ENCODE measurements around the gene TLDC2.

TLDC2 gene

GRCh38 chr20:36937402-36937770 lies 61.4 kb downstream of the TLDC2 start:
- DNase-seq = no peak
- no peaks in the 10 kb centered on the region for H3K4me1 ChIP-seq (ENCODE audit: control insufficient read depth, insufficient read depth, low read depth, low read length)

GRCh38 chr20:36941401-36941835 lies 65.5 kb downstream of the TLDC2 start:
- Histone ChIP-seq H3K9ac (ENCODE audit: low read length) (peak overlapping the region; percentile 71), H3K4ac (ENCODE audit: low read depth in 1 of 2, low read length in 2 of 2) (no peak overlapping the region), H2BK120ac (ENCODE audit: low read depth, low read length) (no peak overlapping the region), H3K4me1 (ENCODE audit: control insufficient read depth, insufficient read depth, low read depth, low read length) (no peaks in the 10 kb centered on the region), H2AFZ (ENCODE audit: low read depth, low read length) (no peak overlapping the region), H3K27me3 (ENCODE audit: control insufficient read depth in 1 of 2, insufficient read depth in 1 of 2, low read length in 2 of 2) (no peaks in the 10 kb centered on the region), H2BK5ac (ENCODE audit: low read depth, low read length, poor library complexity, severe bottlenecking) (no peak overlapping the region), H3K18ac (ENCODE audit: low read depth in 1 of 2, low read length in 2 of 2) (no peak overlapping the region), H2AK5ac (ENCODE audit: low read length, severe bottlenecking) (no peak overlapping the region), H3K79me1 (replicated peaks; ENCODE audit: low read length, poor library complexity, severe bottlenecking) (no peaks in the 10 kb centered on the region), H3K9me3 (ENCODE audit: control insufficient read depth, low read length) (no peaks in the 10 kb centered on the region), H2BK15ac (ENCODE audit: low read depth, poor library complexity, severe bottlenecking) (no peak overlapping the region), H3K36me3 (ENCODE audit: control insufficient read depth in 1 of 2, insufficient read depth in 2 of 2, low read depth in 1 of 2, low read length in 2 of 2) (peaks cover 3 to 31% of the 10 kb centered on the region in 2 experiments), H3K4me2 (ENCODE audit: low read length, poor library complexity, severe bottlenecking) (no peak overlapping the region), H3K14ac (ENCODE audit: low read length in 2 of 2) (no peak overlapping the region), H4K8ac (ENCODE audit: low read length) (no peak overlapping the region), H4K91ac (ENCODE audit: low read length) (no peak overlapping the region), H2BK12ac (ENCODE audit: low read length in 2 of 2) (no peak overlapping the region), H3K27ac (ENCODE audit: low read length, poor library complexity, severe bottlenecking) (no peak overlapping the region), H3K23ac (ENCODE audit: low read length in 2 of 2) (no peak overlapping the region), H3K4me3 (ENCODE audit: insufficient read depth in 1 of 2, low read depth in 1 of 2, low read length in 2 of 2) (no peak overlapping the region)
- 100% methylated on average over 1 of the region's 1 CpG for WGBS
- DNase-seq = no peak

More at GRCh38 chr20:36937402-36937770, 61.4 kb downstream of the TLDC2 start:
- H3K4me3 ChIP-seq (ENCODE audit: insufficient read depth in 1 of 2, low read depth in 1 of 2, low read length in 2 of 2) = no peak overlapping the region
- no peak overlapping the region for H3K18ac ChIP-seq (ENCODE audit: low read depth in 1 of 2, low read length in 2 of 2)
- H4K91ac ChIP-seq (ENCODE audit: low read length) = no peak overlapping the region
- H3K4me2 ChIP-seq (ENCODE audit: low read length, poor library complexity, severe bottlenecking) = no peak overlapping the region
- peaks cover 0 to 33% of the 10 kb centered on the region in 2 experiments for H3K36me3 ChIP-seq (ENCODE audit: control insufficient read depth in 1 of 2, insufficient read depth in 2 of 2, low read depth in 1 of 2, low read length in 2 of 2)
- no peak overlapping the region for H2AK5ac ChIP-seq (ENCODE audit: low read length, severe bottlenecking)
- no peak overlapping the region for H2BK120ac ChIP-seq (ENCODE audit: low read depth, low read length)
- H3K79me1 ChIP-seq (replicated peaks; ENCODE audit: low read length, poor library complexity, severe bottlenecking) = peaks cover 1% of the 10 kb centered on the region
- H3K27me3 ChIP-seq (ENCODE audit: control insufficient read depth in 1 of 2, insufficient read depth in 1 of 2, low read length in 2 of 2) = no peaks in the 10 kb centered on the region
- H3K23ac ChIP-seq (ENCODE audit: low read length in 2 of 2) = no peak overlapping the region
- no peak overlapping the region for H3K14ac ChIP-seq (ENCODE audit: low read length in 2 of 2)
- H3K4ac ChIP-seq (ENCODE audit: low read depth in 1 of 2, low read length in 2 of 2) = no peak overlapping the region
- H2AFZ ChIP-seq (ENCODE audit: low read depth, low read length) = no peak overlapping the region
- no peak overlapping the region for H2BK12ac ChIP-seq (ENCODE audit: low read length in 2 of 2)
- no peak overlapping the region for H3K27ac ChIP-seq (ENCODE audit: low read length, poor library complexity, severe bottlenecking)
- H2BK5ac ChIP-seq (ENCODE audit: low read depth, low read length, poor library complexity, severe bottlenecking) = no peak overlapping the region
- H3K9me3 ChIP-seq (ENCODE audit: control insufficient read depth, low read length) = no peaks in the 10 kb centered on the region
- H2BK15ac ChIP-seq (ENCODE audit: low read depth, poor library complexity, severe bottlenecking) = no peak overlapping the region
- H3K9ac ChIP-seq (ENCODE audit: low read length) = no peak overlapping the region
- no peak overlapping the region for H4K8ac ChIP-seq (ENCODE audit: low read length)
